ENCODE measurements around the gene TM2D3. TPM values are rescaled to one million over a fixed set of nuclear protein-coding genes. Genes with fewer than 3 reads are reported as not detected.
A peak's percentile ranks its signal among the peaks of the same experiment; 100 is the strongest.

Gene TM2D3
- total RNA-seq, 2 donors from 2014 or later: 32.7 to 40.7 TPM

DNA sequence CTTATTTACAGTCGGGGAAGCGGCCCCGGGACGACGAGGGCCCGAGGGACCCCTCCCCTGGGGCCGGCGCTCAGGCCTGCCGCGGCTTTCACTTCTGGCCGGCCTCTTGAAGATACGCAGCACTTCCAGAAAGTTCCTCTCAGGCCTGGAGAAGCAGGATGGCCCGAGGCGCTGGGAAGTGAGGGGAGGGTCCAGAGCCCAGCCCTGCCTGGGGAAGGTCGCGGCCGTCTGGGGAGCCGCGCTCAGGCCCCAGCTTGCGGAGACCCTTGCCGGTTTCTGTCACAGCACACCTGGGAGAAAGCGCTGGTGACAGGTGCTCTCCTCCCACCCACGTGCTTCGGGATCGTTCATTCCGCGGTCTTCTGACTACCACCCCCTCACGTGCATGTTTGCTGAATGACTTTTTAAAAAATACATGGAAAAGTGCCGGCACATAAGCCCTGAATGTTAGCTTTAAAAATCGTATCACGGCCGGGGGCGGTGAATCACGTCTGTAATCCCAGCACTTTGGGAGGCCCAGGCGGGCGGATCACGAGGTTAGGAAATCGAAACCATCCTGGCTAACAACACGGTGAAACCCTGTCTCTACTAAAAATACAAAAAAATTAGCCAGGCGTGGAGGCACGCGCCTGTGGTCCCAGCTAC is 727 bp upstream of the TM2D3 start:
- Mint-ChIP-seq H3K27ac (peak overlapping the region; percentile 91), H3K4me1 (ENCODE audit: low read depth) (peaks cover 51% of the 10 kb centered on the region), H3K36me3 (ENCODE audit: insufficient read depth in 2 of 2) (peaks cover 2 to 12% of the 10 kb centered on the region in 2 donors), H3K9me3 (no peaks in the 10 kb centered on the region), H3K27me3 (ENCODE audit: low read depth) (no peaks in the 10 kb centered on the region), H3K4me3 (peak overlapping the region; percentile 89 to 99)
- DNase-seq: no peak
- ATAC-seq (replicated peaks in 1 of 2): no peak

DNA sequence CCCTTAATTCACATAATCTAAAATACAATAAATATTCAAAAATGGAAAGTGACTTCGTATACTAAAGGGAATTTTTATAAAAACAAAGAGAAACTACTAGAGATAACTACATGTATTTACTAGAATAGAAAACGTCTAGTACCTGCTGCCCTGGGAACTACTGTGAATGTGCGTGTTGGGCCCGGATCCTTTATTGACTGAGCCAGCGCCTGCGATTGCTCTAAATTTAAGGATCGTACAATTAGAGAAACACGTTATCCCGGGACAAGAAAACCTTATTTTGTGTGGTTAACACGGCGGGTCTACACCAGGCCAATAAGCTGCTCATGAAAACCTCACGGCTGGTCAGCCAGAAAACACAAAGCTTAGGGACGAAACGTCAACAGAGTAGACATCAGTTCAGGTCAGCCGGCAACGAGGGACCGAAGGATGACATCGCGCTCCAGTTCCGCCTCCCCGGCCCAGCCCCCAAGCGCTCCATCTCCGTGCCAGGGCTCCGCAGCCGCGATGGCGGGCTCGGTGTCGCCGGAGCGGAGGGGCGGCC is 555 bp downstream of the TM2D3 start:
- H3K36me3 Mint-ChIP-seq (ENCODE audit: insufficient read depth in 2 of 2): peaks cover 4 to 12% of the 10 kb centered on the region in 2 donors

DNA sequence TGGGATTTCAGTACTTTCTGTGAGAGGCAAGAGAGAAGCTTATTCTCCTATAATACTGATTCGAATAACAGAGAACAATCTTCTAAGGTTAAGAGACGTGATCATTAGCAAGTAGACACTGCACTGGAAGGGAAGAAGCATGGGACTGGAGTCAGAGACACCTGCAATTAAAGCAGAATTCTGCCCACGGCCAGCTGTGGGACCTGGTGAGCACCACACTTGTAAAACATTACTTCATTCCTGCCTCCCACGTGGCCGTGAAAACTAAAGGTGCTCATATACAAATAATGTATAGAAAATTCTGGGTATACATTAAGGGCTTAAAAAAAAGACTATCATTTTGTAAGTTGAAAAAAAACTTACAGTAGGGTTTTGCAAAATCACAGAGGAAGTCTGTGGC is 2.0 kb downstream of the TM2D3 start:
- Mint-ChIP-seq H3K27ac (peak overlapping the region; percentile 99), H3K4me1 (ENCODE audit: low read depth) (peaks cover 51% of the 10 kb centered on the region), H3K36me3 (ENCODE audit: insufficient read depth in 2 of 2) (peaks cover 9 to 17% of the 10 kb centered on the region in 2 donors), H3K27me3 (ENCODE audit: low read depth) (no peaks in the 10 kb centered on the region), H3K9me3 (no peaks in the 10 kb centered on the region), H3K4me3 (peak overlapping the region; percentile 89 to 99)
- no peak for ATAC-seq (replicated peaks in 1 of 2)
- no peak for DNase-seq

More for the DNA sequence above, 555 bp downstream of the TM2D3 start:
- no peaks in the 10 kb centered on the region for H3K27me3 Mint-ChIP-seq (ENCODE audit: low read depth)
- peak overlapping the region; percentile 89 to 99 for H3K4me3 Mint-ChIP-seq
- H3K4me1 Mint-ChIP-seq (ENCODE audit: low read depth): peaks cover 51% of the 10 kb centered on the region
- ATAC-seq (replicated peaks in 1 of 2): peak; percentile 58 to 61
- DNase-seq: peak in 1 of 2 donors; percentile 17
- H3K9me3 Mint-ChIP-seq: no peaks in the 10 kb centered on the region
- peak overlapping the region; percentile 99 for H3K27ac Mint-ChIP-seq

DNA sequence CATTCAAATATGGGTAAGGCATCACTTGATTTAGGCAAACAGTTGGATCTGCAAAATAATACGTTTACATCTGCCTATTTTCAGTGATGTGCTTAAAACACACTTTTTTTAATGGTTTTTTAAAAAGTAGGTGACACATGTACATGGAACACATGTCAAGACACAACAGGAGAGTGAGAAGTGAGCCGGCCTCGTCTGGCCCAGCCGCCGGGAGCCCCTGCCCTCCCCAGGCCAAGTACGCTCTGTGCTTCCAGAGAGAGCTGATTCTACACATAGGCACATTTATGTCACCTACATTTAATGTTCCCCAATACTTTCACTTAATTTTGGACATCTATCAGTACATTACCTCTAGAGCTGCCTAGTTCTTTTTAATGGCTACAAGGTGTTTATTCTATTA is 3.8 kb downstream of the TM2D3 start:
- Mint-ChIP-seq H3K9me3 (no peaks in the 10 kb centered on the region), H3K27ac (peak overlapping the region; percentile 72), H3K36me3 (ENCODE audit: insufficient read depth in 2 of 2) (peaks cover 13 to 24% of the 10 kb centered on the region in 2 donors), H3K27me3 (ENCODE audit: low read depth) (no peaks in the 10 kb centered on the region), H3K4me3 (no peak overlapping the region), H3K4me1 (ENCODE audit: low read depth) (peaks cover 48% of the 10 kb centered on the region)
- ATAC-seq (replicated peaks in 1 of 2) (no peak), DNase-seq (no peak)

- Mint-ChIP-seq H3K36me3 (ENCODE audit: insufficient read depth in 2 of 2) (peaks cover 13 to 28% of the 10 kb centered on the region in 2 donors), H3K4me1 (ENCODE audit: low read depth) (peaks cover 53% of the 10 kb centered on the region), H3K9me3 (no peaks in the 10 kb centered on the region), H3K27ac (peak overlapping the region; percentile 63), H3K4me3 (no peak overlapping the region), H3K27me3 (ENCODE audit: low read depth) (no peaks in the 10 kb centered on the region)
- DNase-seq (no peak), ATAC-seq (replicated peaks in 1 of 2) (no peak)
Observed at GRCh38 chr15:101647251-101647650, 4.9 kb downstream of the TM2D3 start.

DNA sequence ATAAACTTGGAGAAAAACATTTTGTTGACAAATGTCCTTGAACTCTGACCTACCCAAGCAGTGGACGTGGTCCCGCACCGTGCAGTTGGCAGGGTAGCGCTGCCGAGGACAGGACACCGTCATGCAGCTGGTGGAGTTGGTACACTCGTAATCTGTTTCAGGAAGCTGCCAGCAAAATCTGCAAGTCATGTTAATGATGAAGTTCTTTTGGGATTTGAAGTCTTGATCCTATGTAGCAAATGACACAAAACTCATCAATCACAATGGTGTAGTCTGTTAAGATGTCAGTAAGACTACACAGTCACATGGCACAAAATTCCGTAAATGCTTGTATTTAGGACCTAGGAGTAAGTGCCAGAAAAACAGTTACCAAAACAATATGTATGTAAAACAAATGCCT is 5.5 kb downstream of the TM2D3 start:
- H3K4me1 Mint-ChIP-seq (ENCODE audit: low read depth): peaks cover 59% of the 10 kb centered on the region
- H3K9me3 Mint-ChIP-seq: no peaks in the 10 kb centered on the region
- no peak for DNase-seq
- H3K27ac Mint-ChIP-seq: no peak overlapping the region
- peaks cover 13 to 29% of the 10 kb centered on the region in 2 donors for H3K36me3 Mint-ChIP-seq (ENCODE audit: insufficient read depth in 2 of 2)
- no peak for ATAC-seq (replicated peaks in 1 of 2)
- H3K4me3 Mint-ChIP-seq: no peak overlapping the region
- no peaks in the 10 kb centered on the region for H3K27me3 Mint-ChIP-seq (ENCODE audit: low read depth)

DNA sequence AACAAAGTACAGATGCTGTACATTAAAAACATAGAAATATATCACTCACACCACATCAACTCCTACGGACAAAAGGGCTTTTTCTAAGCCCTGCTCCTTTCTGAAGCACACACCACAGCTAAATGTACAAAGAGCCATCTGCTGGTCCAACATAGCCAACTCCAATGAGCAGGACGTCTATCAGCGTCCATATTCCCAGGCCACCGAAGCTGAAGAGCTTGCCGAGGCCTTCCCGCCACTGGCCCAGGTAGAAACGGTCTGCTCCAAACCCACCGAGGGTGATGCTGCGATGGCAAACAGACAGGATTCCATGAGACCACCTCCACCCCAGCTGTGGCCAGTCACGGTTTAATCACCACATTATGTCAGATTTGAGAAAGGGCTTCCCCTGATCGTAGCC is 9.8 kb downstream of the TM2D3 start:
- Mint-ChIP-seq H3K36me3 (ENCODE audit: insufficient read depth in 2 of 2) (peaks cover 11 to 24% of the 10 kb centered on the region in 2 donors), H3K27ac (peak overlapping the region; percentile 92), H3K9me3 (no peaks in the 10 kb centered on the region), H3K4me3 (peak overlapping the region in 1 of 2 donors; percentile 20), H3K27me3 (ENCODE audit: low read depth) (no peaks in the 10 kb centered on the region), H3K4me1 (ENCODE audit: low read depth) (peaks cover 31% of the 10 kb centered on the region)
- no peak for ATAC-seq (replicated peaks in 1 of 2)
- DNase-seq: no peak

GRCh38 chr15:101641894-101642293 is 10.3 kb downstream of the TM2D3 start:
- no peaks in the 10 kb centered on the region for H3K27me3 Mint-ChIP-seq (ENCODE audit: low read depth)
- DNase-seq: no peak
- no peaks in the 10 kb centered on the region for H3K9me3 Mint-ChIP-seq
- H3K27ac Mint-ChIP-seq: peak overlapping the region; percentile 62
- no peak overlapping the region for H3K4me3 Mint-ChIP-seq
- peaks cover 11 to 24% of the 10 kb centered on the region in 2 donors for H3K36me3 Mint-ChIP-seq (ENCODE audit: insufficient read depth in 2 of 2)
- ATAC-seq (replicated peaks in 1 of 2): no peak
- H3K4me1 Mint-ChIP-seq (ENCODE audit: low read depth): peaks cover 31% of the 10 kb centered on the region

DNA sequence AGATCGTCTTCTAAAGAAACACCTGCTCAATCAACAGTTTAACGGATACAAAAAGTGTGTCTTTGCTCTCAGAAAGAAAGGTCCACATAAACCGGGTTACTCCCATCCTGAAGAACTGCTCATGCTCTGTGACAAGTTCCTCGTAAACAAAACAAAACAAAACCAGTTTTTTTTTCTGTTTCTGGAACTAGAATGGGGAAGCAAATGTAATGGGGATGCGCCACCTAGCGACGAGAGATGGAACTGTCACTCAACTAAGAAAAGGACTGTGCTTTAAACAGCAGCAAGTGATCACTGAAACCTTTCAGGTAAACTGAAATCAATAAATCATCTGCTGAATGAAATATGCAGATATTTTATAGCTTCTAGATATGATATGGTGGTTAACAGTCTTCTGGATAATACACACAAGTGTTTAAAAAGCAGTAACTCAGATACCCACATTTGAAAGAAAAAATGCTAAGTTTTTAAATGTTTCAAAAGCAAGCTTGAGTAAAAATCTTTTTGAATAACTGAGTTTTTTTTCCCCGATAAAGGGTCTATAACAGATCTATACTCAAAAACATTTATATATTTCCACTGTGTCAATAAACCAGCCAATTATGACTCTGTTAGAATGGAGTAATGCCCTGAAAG is 10.9 kb downstream of the TM2D3 start:
- peak; percentile 50 to 52 for ATAC-seq (replicated peaks in 1 of 2)
- Mint-ChIP-seq H3K36me3 (ENCODE audit: insufficient read depth in 2 of 2) (peaks cover 8 to 24% of the 10 kb centered on the region in 2 donors), H3K4me1 (ENCODE audit: low read depth) (peaks cover 31% of the 10 kb centered on the region), H3K27me3 (ENCODE audit: low read depth) (no peaks in the 10 kb centered on the region), H3K4me3 (peak overlapping the region in 1 of 2 donors; percentile 47), H3K9me3 (no peaks in the 10 kb centered on the region), H3K27ac (peak overlapping the region; percentile 94)
- peak; percentile 69 to 75 for DNase-seq

- DNase-seq: no peak
- no peak for ATAC-seq (replicated peaks in 1 of 2)
- Mint-ChIP-seq H3K27ac (no peak overlapping the region), H3K36me3 (ENCODE audit: insufficient read depth in 2 of 2) (peaks cover 2 to 16% of the 10 kb centered on the region in 2 donors), H3K9me3 (no peaks in the 10 kb centered on the region), H3K4me3 (no peak overlapping the region), H3K4me1 (ENCODE audit: low read depth) (peaks cover 31% of the 10 kb centered on the region), H3K27me3 (ENCODE audit: low read depth) (no peaks in the 10 kb centered on the region)
Observed at GRCh38 chr15:101639667-101640066, 12.5 kb downstream of the TM2D3 start.

GRCh38 chr15:101637919-101638318 is 14.3 kb downstream of the TM2D3 start:
- H3K36me3 Mint-ChIP-seq (ENCODE audit: insufficient read depth in 2 of 2): peaks cover 0 to 12% of the 10 kb centered on the region in 2 donors

GRCh38 chr15:101637516-101637915 is 14.7 kb downstream of the TM2D3 start:
- H3K27me3 Mint-ChIP-seq (ENCODE audit: low read depth): no peaks in the 10 kb centered on the region
- peaks cover 0 to 11% of the 10 kb centered on the region in 2 donors for H3K36me3 Mint-ChIP-seq (ENCODE audit: insufficient read depth in 2 of 2)
- DNase-seq (no peak), ATAC-seq (replicated peaks in 1 of 2) (no peak)
- H3K9me3 Mint-ChIP-seq: no peaks in the 10 kb centered on the region
- peaks cover 17% of the 10 kb centered on the region for H3K4me1 Mint-ChIP-seq (ENCODE audit: low read depth)
- H3K4me3 Mint-ChIP-seq: no peak overlapping the region
- no peak overlapping the region for H3K27ac Mint-ChIP-seq

More at GRCh38 chr15:101637919-101638318, 14.3 kb downstream of the TM2D3 start:
- Mint-ChIP-seq H3K27ac (no peak overlapping the region), H3K4me3 (no peak overlapping the region), H3K4me1 (ENCODE audit: low read depth) (peaks cover 19% of the 10 kb centered on the region), H3K9me3 (no peaks in the 10 kb centered on the region), H3K27me3 (ENCODE audit: low read depth) (no peaks in the 10 kb centered on the region)
- DNase-seq (no peak), ATAC-seq (replicated peaks in 1 of 2) (no peak)

DNA sequence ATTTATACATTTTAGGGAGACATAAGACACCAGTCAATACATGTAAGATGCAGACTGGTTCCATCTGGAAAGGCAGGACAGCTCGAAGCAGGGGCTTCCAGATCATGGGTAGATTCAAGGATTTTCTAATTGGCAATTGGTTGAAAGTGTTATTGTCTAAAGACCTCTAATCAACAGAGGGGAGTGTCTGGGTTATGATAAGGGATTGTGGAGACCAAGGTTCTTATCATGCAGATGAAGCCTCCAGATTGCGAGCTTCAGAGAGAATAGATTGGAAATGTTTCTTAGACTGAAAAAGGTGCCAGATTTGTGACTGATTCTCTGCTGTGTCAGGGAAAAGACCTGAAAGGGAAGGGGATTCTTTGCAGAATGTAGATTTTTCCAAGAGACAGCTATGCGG is 15.1 kb downstream of the TM2D3 start:
- Mint-ChIP-seq H3K36me3 (ENCODE audit: insufficient read depth in 2 of 2) (peaks cover 0 to 10% of the 10 kb centered on the region in 2 donors), H3K4me1 (ENCODE audit: low read depth) (peaks cover 12% of the 10 kb centered on the region), H3K27me3 (ENCODE audit: low read depth) (no peaks in the 10 kb centered on the region), H3K9me3 (no peaks in the 10 kb centered on the region), H3K27ac (peak overlapping the region; percentile 12), H3K4me3 (no peak overlapping the region)
- ATAC-seq (replicated peaks in 1 of 2) (no peak), DNase-seq (no peak)
